DND-41 (cell line): Measurements from ENCODE around the gene EPOP.

ENCODE experiments used
- ATAC-seq: fragments of 200-7000 bp; cut with Tn5 transposase; 3 replicates; pipeline ENCODE4 v1.9.1; 2021; ENCODE audit warnings: low read depth; ENCODE audit not compliant: insufficient read depth
- DNase-seq: peaks from one replicate; pipeline ENCODE4 v3.0.0-alpha.2; 2020
- H2AFZ ChIP-seq: 2 replicates; pipeline ENCODE4 v1.6.0; 2012; ENCODE audit warnings: low read depth, low read length
- H3K27ac ChIP-seq: 2 replicates; pipeline ENCODE4 v1.5.1; 2012; ENCODE audit warnings: low read length, inconsistent platforms
- H3K27me3 ChIP-seq: fragments of 200-600 bp; sonication (generic); 2 replicates; pipeline ENCODE4 v1.6.0; 2012; ENCODE audit warnings: low read length, mild to moderate bottlenecking, inconsistent platforms; ENCODE audit not compliant: insufficient read depth, poor library complexity
- H3K36me3 ChIP-seq: 2 replicates; pipeline ENCODE4 v1.5.1; 2012; ENCODE audit warnings: low read length, inconsistent platforms; ENCODE audit not compliant: insufficient read depth
- H3K4me1 ChIP-seq: 2 replicates; pipeline ENCODE4 v1.5.1; 2012; ENCODE audit warnings: mild to moderate bottlenecking, low read length; ENCODE audit not compliant: insufficient read depth
- H3K4me2 ChIP-seq: 2 replicates; pipeline ENCODE4 v1.6.0; 2012; ENCODE audit warnings: mild to moderate bottlenecking, moderate library complexity, low read length, inconsistent platforms; ENCODE audit not compliant: insufficient read depth
- H3K4me3 ChIP-seq, 2 experiments: fragments of 200-600 bp in 1 of 2; shearing (Covaris generic) in 1 of 2; 2 replicates each; pipeline ENCODE4 v1.5.1; 2012 to 2016; ENCODE audit warnings: inconsistent platforms in 2 of 2, low read length in 2 of 2, mild to moderate bottlenecking in 2 of 2, low read depth in 1 of 2, moderate library complexity in 1 of 2
- H3K79me2 ChIP-seq: 2 replicates; pipeline ENCODE4 v1.6.0; 2012; ENCODE audit warnings: low read length, inconsistent platforms; ENCODE audit not compliant: insufficient read depth
- H3K9ac ChIP-seq: 2 replicates; pipeline ENCODE4 v1.6.0; 2012; ENCODE audit warnings: low read depth, mild to moderate bottlenecking, inconsistent platforms, low read length, moderate library complexity
- H3K9me3 ChIP-seq: 2 replicates; pipeline ENCODE4 v1.5.1; 2012; ENCODE audit warnings: low read length, moderate library complexity, mild to moderate bottlenecking, inconsistent platforms; ENCODE audit not compliant: insufficient read depth, severe bottlenecking
- H4K20me1 ChIP-seq: 2 replicates; pipeline ENCODE4 v1.6.0; 2012; ENCODE audit warnings: low read length; ENCODE audit not compliant: insufficient read depth
- EZH2 ChIP-seq: IDR thresholded peaks from 3 replicates; pipeline ENCODE4 v1.6.1; 2012; ENCODE audit warnings: borderline replicate concordance, low read depth, mild to moderate bottlenecking, moderate library complexity, low read length, inconsistent platforms; ENCODE audit not compliant: severe bottlenecking
- TF ChIP-seq, protein P1 (sequence below): IDR thresholded peaks from 2 replicates; pipeline ENCODE4 v1.5.1; 2012; ENCODE audit warnings: borderline replicate concordance, low read length, moderate library complexity, mild to moderate bottlenecking; ENCODE audit not compliant: poor library complexity, severe bottlenecking; ENCODE audit errors: extremely low read depth

The EPOP gene

DNA sequence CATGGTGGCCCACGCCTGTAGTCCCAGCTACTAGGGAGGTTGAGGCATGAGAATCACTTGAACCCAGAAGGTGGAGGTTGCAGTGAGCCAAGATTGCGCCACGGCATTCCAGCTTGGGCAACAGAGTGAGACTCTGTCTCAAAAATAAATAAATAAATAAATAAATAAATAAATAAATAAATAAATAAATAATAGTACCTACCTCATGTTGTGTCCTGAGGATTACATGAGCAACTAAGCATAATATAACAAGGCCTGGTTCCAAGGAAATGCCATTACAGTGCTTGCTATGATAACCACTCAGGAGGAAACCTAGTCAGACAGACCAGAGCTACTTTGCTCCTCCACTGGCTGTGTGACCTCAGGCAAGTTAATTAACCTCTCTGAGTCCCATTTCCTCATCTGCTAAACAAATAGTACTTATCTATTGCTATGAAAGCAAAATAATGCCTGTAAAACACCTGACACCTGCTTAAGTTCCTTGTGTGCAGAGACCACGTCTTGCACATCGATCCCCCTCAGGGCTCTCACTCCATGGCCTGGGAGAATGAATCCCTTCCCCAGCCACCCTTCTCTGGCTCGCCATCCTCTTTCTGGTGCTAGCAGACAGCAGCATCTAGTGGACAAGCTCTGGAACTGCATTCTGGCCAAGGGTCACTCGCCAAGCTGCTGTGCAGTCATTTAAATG is 7.5 kb downstream of the EPOP start:
- Histone ChIP-seq H3K79me2 (no peaks in the 10 kb centered on the region), H3K27ac (no peak overlapping the region), H4K20me1 (peaks cover 7% of the 10 kb centered on the region; the same call in 1 of the 2 replicates), H3K9me3 (no peaks in the 10 kb centered on the region), H3K36me3 (no peaks in the 10 kb centered on the region), H3K4me1 (0 out of 2 replicates have a peak, but pooled peaks cover 1% of the 10 kb centered on the region), H3K9ac (no peak overlapping the region), H3K4me2 (no peak overlapping the region), H2AFZ (no peak overlapping the region), H3K27me3 (peaks cover 22% of the 10 kb centered on the region), H3K4me3 (no peak overlapping the region)
- TF ChIP-seq EZH2, result no peak
- TF ChIP-seq, protein P1, sequence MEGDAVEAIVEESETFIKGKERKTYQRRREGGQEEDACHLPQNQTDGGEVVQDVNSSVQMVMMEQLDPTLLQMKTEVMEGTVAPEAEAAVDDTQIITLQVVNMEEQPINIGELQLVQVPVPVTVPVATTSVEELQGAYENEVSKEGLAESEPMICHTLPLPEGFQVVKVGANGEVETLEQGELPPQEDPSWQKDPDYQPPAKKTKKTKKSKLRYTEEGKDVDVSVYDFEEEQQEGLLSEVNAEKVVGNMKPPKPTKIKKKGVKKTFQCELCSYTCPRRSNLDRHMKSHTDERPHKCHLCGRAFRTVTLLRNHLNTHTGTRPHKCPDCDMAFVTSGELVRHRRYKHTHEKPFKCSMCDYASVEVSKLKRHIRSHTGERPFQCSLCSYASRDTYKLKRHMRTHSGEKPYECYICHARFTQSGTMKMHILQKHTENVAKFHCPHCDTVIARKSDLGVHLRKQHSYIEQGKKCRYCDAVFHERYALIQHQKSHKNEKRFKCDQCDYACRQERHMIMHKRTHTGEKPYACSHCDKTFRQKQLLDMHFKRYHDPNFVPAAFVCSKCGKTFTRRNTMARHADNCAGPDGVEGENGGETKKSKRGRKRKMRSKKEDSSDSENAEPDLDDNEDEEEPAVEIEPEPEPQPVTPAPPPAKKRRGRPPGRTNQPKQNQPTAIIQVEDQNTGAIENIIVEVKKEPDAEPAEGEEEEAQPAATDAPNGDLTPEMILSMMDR, result peak; percentile 100
- peak; percentile 73 for ATAC-seq
- peak; percentile 64 for DNase-seq

DNA sequence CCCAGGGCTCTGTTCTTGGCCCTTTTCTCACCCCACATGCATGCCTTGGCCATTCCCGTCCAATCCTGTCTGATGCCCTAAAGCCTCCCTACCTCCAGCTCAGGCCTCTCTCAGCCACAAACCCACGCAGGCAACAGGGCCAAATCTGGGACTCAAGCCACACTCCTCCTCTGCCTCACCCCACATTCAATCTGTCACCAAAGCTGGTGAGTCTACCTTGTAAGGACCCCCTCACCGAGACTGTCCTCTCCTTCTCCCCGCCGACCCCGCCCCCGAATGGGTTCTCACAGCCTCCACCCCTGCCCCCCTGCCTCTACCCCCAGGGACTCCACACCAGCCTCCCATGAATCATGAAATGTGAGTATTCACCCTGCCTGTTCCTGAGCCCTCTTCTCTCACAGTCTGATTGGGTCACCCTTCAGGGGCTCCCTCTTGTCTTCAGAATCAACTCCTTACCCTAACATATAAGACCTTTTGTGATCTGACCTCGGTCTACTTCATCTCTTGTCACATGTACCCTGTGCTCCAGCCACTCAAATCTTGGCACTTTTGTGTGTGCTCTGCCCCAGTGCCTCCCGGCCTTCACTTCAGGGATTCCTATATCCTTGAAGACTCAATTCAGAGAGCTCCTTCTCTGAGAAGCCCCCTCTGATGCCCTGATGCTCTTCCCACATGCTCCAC is 10.7 kb downstream of the EPOP start:
- Histone ChIP-seq H3K9me3 (no peaks in the 10 kb centered on the region), H2AFZ (no peak overlapping the region), H3K9ac (no peak overlapping the region), H4K20me1 (no peaks in the 10 kb centered on the region), H3K27me3 (peaks cover 8% of the 10 kb centered on the region), H3K4me2 (no peak overlapping the region), H3K4me1 (peaks cover 1% of the 10 kb centered on the region), H3K27ac (no peak overlapping the region), H3K36me3 (no peaks in the 10 kb centered on the region), H3K4me3 (no peak overlapping the region), H3K79me2 (no peaks in the 10 kb centered on the region)
- no peak for TF ChIP-seq EZH2
- TF ChIP-seq, protein P1, result no peak
- no peak for DNase-seq
- no peak for ATAC-seq

DNA sequence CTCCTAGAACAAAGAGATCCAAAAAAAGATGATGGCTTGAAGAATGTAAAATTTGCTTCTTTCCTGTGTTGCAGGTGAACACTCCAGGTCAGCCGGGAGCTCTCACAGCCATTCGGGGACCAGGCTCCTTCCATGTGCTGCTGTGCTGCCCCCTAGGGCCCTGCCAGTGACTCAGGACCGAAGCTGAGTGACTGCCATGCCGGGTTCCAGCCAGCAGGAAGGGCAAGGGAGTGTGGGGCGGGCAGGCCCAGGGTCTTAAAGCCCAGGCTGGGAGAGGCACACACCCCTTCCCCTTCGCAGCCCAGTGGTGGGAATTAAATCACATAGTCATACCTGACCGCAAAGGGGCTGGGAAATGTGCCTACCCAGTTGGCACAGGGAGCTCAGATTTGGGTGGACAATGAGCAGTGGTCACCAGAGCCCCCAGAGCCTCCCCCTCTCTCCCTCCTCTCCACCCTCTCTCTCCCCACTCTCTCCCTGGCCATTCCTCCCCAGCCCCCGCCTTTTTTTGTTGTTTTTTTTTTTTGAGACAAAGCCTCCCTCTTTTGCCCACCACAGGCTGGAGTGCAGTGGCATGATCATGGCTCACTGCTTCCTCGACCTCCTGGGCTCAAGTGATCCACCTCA is 11.5 kb downstream of the EPOP start:
- no peaks in the 10 kb centered on the region for H3K79me2 ChIP-seq
- H3K36me3 ChIP-seq, result no peaks in the 10 kb centered on the region
- ATAC-seq (peak; percentile 64; the same call in 2 of the 3 replicates), DNase-seq (peak; percentile 59)
- no peak overlapping the region for H3K9ac ChIP-seq
- peaks cover 4% of the 10 kb centered on the region for H3K27me3 ChIP-seq
- H2AFZ ChIP-seq, result no peak overlapping the region
- no peak overlapping the region for H3K27ac ChIP-seq
- no peak for TF ChIP-seq EZH2
- TF ChIP-seq, protein P1, result peak; percentile 78
- H4K20me1 ChIP-seq, result no peaks in the 10 kb centered on the region
- no peak overlapping the region for H3K4me3 ChIP-seq
- no peaks in the 10 kb centered on the region for H3K9me3 ChIP-seq
- H3K4me2 ChIP-seq, result no peak overlapping the region
- peaks cover 10% of the 10 kb centered on the region for H3K4me1 ChIP-seq
